CMK (cell line): ENCODE measurements around the gene SPNS2.
"Not testable (repeated sequence)": the region's sequence is repeated elsewhere in the genome, so short reads cannot be mapped to it uniquely, and the experiment has no call there.

Experiments used
- DNase-seq: peaks from one replicate; pipeline ENCODE4 v3.0.0-alpha.2; 2010; ENCODE audit warnings: low read depth

The SPNS2 gene

DNA sequence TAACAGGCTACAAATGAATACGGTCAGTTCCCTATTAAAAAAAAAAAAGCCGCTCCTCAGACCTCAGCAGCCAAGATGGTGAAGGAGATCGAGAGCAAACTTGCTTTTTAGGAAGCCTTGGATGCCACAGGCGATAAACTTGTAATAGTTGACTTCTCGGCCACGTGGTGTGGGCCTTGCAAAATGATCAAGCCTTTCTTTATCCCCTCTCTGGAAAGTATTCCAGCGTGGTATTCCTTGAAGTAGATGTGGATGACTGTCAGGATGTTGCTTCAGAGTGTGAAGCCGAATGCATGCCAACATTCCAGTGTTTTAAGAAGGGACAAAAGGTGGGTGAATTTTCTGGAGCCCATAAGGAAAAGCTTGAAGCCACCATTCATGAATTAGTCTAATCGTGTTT, 73.5 kb downstream of the SPNS2 start:
- no peak for DNase-seq

- no peak for DNase-seq
Measured at GRCh38 chr17:4573115-4573514, 74.4 kb downstream of the SPNS2 start.

DNA sequence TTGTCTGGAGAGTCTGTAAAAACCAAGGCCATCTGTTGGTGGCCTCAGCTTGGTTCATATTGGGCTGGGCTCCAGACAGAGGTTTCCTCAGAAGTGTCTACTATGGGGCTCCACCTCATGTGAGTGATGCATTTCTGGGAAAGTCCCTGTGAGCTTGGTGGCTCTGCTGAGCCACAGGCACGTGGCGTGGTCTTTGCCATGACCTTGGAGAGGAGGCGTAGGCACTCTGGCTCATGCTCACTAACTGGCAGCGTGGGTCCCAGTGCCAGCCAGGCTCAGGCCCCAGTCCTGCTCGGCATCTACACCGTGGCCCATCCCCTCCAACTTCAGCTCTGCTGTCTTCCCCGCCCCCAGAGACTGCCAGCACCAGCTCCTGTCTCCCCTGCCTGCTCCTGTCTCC, 75.0 kb downstream of the SPNS2 start:
- no peak for DNase-seq

GRCh38 chr17:4574448-4575045, 75.9 kb downstream of the SPNS2 start:
- DNase-seq, result no peak

GRCh38 chr17:4576161-4576558, 77.5 kb downstream of the SPNS2 start:
- no peak for DNase-seq

DNA sequence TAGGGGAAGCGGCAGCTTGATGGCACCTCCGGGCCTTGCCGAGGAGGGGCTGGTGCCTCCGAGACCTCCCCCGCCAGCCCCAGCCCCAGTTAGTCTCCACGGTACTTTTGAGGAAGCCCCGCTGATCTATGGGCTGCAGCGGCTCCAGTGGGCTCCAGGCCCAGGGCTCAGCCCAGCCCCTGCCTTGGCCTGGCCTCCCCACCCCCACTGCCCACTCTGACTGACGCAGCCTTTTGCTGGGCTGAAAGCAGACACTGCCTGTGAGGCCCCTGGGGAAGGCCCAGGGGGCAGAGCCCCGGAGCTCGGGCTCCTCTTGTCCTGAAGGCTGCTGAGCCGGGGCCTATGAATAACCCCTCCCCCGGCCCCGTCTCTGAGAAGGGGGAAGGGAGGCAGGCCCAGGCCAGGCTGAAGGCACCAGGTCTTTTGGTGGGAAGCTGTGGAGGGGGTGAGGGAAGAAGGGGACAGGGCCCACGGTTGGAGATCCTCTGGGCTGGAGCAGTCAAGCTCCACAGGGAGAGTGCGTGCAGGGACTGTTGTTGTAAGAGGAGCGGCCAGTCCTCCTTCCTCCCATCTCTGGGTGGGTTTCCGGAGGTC, 78.1 kb downstream of the SPNS2 start:
- DNase-seq, result no peak

GRCh38 chr17:4577386-4577993, 78.8 kb downstream of the SPNS2 start:
- no peak for DNase-seq

- DNase-seq, result not testable (repeated sequence)
Measured at GRCh38 chr17:4578349-4578748, 79.7 kb downstream of the SPNS2 start.

DNA sequence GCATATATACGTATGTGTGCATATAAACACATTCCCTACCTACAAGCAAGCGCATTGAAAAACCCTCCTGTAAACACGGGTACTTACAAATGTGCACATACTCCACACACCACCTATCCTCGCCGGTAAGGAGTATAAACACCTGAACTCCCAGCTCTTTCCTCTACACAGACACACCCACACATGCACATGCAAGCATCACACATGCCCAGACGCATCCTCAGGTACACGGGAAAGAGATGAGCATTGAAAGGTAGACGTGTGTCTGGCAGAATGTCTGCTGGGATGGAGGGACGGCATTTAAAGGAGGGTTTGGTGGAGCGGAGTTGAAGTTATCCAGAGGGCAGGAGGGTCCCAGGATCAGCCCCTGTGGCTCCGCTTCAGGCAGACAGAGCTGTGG, 81.0 kb downstream of the SPNS2 start:
- DNase-seq, result no peak

DNA sequence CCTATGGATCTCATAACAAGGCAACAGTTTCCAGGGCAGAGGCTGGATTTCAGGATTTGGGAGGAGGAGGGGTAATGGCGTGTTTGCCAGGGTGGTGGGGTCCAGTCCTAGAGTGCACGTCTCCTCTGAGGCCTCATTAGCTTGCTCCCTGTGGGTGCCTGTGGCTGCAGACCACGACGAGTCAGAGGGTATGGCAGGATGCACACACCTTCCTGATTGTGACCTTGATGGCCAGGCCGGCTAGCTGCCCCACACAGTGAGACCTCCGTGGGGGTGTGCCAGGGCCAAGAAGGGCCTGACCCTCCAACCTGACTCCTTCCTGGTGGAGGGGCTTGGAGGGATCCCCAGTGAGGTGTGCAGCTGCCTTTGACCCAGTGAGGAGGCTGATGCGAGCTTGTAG, 81.6 kb downstream of the SPNS2 start:
- no peak for DNase-seq

- no peak for DNase-seq
Measured at GRCh38 chr17:4582101-4582501, 83.4 kb downstream of the SPNS2 start.

GRCh38 chr17:4582691-4583090, 84.0 kb downstream of the SPNS2 start:
- no peak for DNase-seq

GRCh38 chr17:4583206-4583605, 84.5 kb downstream of the SPNS2 start:
- no peak for DNase-seq

DNA sequence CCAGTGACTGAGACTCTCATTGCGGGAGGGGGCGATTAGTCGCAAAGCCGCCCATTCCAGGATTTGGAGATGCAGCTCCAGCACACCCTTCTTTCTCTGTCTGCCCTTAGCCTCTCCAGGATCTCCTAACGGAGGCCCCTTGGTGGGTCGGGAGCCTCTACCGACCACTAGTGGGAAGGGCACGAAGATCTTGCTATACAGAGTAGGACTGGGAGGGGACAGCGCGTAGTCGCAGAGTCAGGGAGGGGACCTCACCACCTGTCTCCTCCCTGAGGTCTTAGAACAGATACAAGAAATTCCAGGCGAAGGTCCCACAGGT, 85.1 kb downstream of the SPNS2 start:
- no peak for DNase-seq

DNA sequence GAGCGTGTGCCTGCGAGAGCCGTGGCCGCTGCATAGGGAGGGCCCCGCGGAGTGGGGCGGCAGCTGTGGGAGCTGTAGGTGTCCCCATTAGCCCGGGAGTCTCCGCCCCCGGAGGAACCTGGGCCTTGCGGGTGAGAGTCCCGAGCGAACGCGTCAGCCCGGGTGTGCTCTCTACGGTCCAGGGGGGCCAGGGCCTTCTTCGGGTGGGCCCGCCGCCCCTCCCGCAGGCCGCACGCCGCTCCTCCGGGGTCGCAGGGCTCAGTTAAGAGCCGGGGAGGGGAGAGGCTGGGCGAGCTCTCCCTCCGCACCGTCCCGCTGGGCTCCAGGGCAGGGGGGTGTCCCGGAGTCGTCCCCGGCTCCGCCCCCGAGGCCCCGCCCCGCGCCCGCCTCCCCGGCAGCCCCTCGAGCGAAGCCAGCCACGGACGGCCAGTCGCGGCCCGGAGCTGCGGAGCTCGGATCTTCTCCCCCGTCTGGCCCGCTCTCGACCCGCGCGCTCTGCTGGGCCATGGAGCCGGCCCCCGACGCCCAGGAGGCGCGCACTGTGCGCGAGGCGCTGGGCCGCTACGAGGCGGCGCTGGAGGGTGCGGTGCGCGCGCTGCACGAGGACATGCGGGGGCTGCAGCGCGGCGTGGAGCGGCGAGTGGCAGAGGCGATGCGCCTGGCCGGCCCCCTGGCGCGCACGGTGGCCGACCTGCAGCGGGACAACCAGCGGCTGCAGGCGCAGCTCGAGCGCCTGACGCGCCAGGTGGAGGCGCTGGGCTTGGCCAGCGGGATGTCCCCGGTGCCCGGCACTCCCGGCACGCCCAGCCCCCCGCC, 85.6 kb downstream of the SPNS2 start, which contains the start of gene SMTNL2:
Gene SMTNL2, plus strand, starts transcription at position 429 of the 816 bp plus-strand sequence. Its CDS starts 77 bp downstream, at position 506.
- no peak for DNase-seq

- no peak for DNase-seq
Measured at GRCh38 chr17:4584917-4585637, 86.4 kb downstream of the SPNS2 start.

- DNase-seq, result no peak
Measured at GRCh38 chr17:4585638-4585994, 86.9 kb downstream of the SPNS2 start.

DNA sequence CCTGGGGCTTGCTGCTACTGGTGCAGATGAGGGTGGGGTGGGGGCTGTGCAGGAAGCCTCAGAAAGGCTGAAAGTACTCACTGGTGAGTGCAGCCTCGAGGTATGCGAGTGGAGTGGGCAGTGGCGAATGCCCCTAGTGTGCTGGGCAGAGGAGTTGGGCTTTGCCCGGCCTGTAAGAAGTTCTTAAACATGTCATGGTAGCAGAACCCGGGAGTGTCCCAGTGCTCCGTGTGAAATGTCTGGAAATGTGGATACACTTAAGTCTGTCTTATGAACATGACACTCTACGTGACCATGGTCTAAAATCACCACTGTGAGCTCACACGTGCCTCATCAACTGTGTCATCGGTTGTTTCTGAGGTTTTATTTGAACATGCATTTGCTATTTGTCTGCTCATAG, 87.4 kb downstream of the SPNS2 start:
- no peak for DNase-seq

DNA sequence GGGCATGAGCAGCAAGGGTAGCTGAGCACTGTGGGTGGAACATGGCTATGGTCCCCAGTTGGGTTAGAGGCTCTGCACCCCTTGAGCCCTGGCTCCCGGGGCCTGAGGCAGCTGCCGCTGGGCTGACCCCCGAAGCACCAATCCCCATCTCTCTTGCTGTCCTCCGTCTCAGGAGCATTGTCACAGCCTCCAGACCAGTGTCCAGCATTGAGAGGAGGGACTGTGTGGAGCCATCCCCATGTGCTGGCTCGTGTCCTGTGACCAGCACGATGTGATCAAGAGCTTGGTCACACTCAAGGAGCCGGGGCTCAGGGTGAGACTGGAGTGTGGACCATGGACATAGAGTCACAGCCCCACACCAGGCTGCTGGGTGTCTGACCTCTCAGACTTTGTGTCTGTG, 88.5 kb downstream of the SPNS2 start:
- no peak for DNase-seq

GRCh38 chr17:4587803-4588202, 89.1 kb downstream of the SPNS2 start:
- DNase-seq, result no peak

- no peak for DNase-seq
Measured at GRCh38 chr17:4588391-4588790, 89.7 kb downstream of the SPNS2 start.
